ENCODE measurements around the gene OSBPL7.

Gene OSBPL7

GRCh38 chr17:47808036-47808829, 13.4 kb downstream of the OSBPL7 start:
- no peak for DNase-seq (ENCODE audit: low read depth in 2 of 2, low spot score in 1 of 2)

- no peak for DNase-seq (ENCODE audit: low read depth in 2 of 2, low spot score in 1 of 2)
These were observed 14.2 kb downstream of the OSBPL7 start for GRCh38 chr17:47807421-47807820.

- DNase-seq (ENCODE audit: low read depth in 2 of 2, low spot score in 1 of 2): no peak
These were observed 14.7 kb downstream of the OSBPL7 start for GRCh38 chr17:47806913-47807255.

DNA sequence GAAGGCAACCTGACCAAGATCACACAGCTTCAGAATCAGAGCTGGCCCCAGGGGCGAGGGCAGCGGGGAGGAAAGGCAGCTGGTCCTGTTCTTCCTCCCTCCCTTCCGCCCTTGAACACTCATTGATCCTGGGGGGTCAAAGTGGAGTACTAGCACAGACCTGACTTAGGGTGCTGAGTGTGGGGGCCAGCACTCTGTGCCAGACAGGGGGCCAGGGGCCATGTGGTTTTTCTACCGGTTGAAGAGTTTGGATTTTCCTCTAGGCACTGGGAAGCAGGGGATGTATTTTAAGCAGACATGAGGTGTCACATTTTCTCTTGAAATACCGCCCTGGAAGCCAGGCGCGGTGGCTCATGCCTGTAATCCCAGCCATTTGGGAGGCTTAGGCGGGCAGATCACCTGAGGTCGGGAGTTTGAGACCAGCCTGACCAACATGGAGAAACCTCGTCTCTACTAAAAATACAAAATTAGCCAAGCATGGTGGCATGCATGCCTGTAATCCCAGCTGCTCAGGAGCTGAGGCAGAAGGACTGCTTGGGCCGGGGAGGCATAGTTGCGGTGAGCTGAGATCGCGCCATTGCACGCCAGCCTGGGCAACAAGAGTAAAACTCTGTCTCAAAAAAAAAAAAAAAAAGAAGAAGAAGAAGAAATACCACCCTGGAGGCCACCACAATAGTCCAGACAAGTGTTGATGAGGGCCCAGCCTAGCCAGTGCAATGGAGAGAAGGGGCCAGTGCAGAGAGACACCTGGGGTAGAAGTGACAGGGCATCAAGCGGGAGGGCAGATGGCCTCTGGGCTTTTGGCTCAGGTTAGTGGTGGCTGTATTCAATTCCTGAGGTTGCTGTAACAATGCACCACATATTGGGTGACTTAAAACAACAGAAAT, 15.3 kb downstream of the OSBPL7 start:
- no peak for DNase-seq (ENCODE audit: low read depth in 2 of 2, low spot score in 1 of 2)

DNA sequence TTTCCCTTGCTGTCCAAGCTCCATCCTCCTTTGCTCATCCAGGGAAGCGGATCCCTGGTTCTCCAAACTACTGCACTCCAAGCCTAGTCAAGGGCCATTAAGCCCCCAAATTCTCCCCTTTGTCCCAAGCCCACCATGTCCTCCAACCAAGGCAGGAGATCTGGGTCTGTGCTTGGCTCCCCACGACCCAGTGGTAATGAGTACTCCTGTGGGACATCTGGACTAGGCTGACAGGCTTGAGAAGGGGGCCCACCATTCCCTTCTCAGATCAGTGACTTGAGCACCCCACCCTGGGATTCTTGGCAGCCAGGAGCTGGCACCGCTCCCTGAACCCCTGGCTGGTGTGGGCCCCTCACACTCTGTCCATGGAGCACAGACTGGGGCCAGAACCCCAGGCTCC, 17.1 kb downstream of the OSBPL7 start:
- no peak for DNase-seq (ENCODE audit: low read depth in 2 of 2, low spot score in 1 of 2)

DNA sequence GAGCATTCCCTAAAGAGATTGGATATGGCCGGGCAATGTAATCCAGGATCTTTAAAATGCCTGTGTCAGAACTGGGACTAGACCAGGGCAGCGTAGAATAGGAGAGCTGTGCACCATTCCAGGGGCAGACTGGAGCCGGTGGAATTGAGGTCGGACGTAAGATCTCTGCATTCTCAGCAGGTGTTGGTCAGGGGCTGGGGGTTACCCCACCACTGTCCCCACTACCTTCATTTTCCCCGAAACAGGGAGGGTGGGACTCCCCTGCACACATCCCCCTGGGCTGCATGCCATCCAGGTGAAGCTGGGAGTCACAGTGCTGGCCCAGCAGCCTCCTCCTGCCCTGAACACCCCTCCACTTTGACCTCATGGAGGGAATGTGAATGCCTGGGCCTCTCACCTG, 17.8 kb downstream of the OSBPL7 start:
- DNase-seq (ENCODE audit: low read depth in 2 of 2, low spot score in 1 of 2): no peak

GRCh38 chr17:47803201-47803600, 18.4 kb downstream of the OSBPL7 start:
- no peak for DNase-seq (ENCODE audit: low read depth in 2 of 2, low spot score in 1 of 2)

GRCh38 chr17:47802341-47803022, 19.1 kb downstream of the OSBPL7 start:
- peak in 1 of 2 donors; percentile 29 for DNase-seq (ENCODE audit: low read depth in 2 of 2, low spot score in 1 of 2)

- DNase-seq (ENCODE audit: low read depth in 2 of 2, low spot score in 1 of 2): no peak
These were observed 19.7 kb downstream of the OSBPL7 start for GRCh38 chr17:47801906-47802305.

GRCh38 chr17:47801176-47801765, 20.3 kb downstream of the OSBPL7 start:
- no peak for DNase-seq (ENCODE audit: low read depth in 2 of 2, low spot score in 1 of 2)

- DNase-seq (ENCODE audit: low read depth in 2 of 2, low spot score in 1 of 2): no peak
These were observed 20.9 kb downstream of the OSBPL7 start for GRCh38 chr17:47800686-47801085.

DNA sequence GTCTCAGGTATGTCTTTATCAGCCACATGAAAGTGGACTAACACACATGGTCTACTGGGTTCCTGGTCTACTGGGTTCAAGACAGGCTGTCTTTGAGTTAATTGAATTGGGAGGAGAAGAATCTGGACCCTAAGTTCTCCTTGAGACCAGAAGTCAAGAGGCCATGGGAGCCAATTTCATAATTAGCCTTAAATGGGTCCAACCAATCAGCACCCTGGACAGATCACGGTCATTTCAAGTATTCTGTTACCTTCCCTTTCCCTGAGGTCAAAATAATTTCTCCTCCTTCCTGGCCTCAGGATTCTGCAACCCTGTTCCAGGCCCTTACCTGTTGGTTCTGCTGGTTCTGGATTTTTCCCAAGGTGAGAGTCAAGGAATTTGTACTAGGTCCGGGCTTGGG, 23.8 kb downstream of the OSBPL7 start:
- DNase-seq (ENCODE audit: low read depth in 2 of 2, low spot score in 1 of 2): no peak

GRCh38 chr17:47792979-47793378, 28.6 kb downstream of the OSBPL7 start:
- no peak for DNase-seq (ENCODE audit: low read depth in 2 of 2, low spot score in 1 of 2)

DNA sequence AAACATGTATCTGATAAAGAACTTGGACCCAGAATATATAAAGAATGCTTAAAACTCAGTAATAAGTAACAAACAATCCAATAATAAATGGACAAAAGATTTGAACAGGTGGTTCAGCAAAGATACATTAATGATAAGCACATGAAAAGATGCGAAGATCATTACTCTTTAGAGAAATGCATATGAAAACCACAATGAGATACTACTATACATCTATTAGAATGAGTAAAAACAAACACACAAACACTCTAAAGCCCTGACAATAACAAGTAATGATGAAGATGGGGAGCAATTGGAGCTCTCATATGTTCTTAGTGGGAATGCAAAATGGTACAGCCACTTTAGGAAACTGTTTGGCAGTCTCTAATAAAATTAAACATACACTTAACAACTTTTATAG, 29.1 kb downstream of the OSBPL7 start:
- no peak for DNase-seq (ENCODE audit: low read depth in 2 of 2, low spot score in 1 of 2)

DNA sequence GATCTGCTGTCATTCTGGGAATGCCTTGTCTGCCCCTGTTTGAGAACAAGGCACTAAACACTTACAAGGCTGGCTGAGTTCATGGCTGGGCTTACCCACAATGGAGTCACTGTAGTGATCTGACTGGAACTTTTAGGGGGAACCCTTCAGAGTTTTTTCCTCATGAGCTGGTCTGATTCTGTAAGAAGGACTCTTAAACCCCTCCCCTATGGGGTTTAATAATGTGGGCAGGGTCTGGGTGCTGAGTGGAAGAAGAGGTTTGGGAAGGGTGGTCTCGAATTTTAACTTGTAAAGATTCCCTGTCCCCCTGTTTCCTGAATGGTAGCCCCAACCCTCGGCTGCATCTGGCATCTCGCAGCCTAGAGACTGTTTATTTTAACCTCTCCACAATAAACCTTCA, 30.6 kb downstream of the OSBPL7 start:
- DNase-seq (ENCODE audit: low read depth in 2 of 2, low spot score in 1 of 2): no peak

GRCh38 chr17:47789611-47790561, 31.7 kb downstream of the OSBPL7 start:
- no peak for DNase-seq (ENCODE audit: low read depth in 2 of 2, low spot score in 1 of 2)

DNA sequence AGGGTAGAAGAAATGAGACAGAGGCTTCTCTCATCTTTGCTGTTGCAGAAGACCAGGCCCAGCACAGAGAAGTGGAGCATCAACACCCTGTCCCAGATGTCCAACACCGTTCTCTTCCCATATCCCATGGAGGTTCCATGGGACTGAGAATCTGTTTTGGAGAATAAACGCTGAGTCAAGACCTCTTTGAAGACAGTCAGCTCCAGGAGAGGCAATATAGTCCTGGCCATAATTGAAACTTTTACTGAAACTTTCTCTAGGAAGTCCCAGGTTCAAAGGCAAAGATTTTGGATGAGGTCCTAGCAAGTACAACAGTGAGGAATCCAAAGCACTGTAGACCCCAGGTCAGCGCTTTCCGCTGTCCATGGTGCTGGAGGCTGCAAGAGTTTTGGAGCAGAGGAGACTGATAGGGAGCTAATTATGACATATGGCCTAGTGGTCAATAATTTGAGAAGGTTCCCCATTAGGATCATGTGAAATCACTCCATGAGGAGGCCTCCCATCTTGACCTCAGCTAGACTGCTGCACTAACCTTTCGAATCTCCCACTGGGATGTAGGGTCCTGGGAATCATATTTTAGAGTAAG, 36.0 kb downstream of the OSBPL7 start:
- DNase-seq (ENCODE audit: low read depth in 2 of 2, low spot score in 1 of 2): no peak

DNA sequence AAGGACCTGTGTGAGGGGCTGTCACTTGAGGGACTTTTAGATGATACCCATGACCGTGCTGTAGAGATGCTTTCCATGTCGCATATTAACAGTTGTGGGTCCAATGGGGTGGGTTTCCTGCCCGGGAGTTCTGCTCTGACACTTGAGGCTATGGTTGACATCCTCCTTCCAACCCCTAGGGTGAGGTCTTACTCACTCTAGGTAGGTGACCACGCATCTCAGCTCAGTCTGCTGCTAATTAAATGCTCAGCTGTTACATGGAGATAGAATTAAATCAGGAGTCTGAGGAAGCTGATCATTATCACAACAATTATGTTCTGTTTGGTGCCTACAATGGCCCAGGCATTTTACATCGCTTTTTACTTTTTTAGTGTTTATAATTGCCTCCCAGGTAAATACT, 40.2 kb downstream of the OSBPL7 start:
- no peak for DNase-seq (ENCODE audit: low read depth in 2 of 2, low spot score in 1 of 2)

- no peak for DNase-seq (ENCODE audit: low read depth in 2 of 2, low spot score in 1 of 2)
These were observed 43.4 kb downstream of the OSBPL7 start for GRCh38 chr17:47778184-47778635.

Measured in stimulated activated CD8-positive, alpha-beta memory T cell treated with anti-CD3 and anti-CD28 coated beads, Interleukin-4, amount 100 ng/mL, for 1 hour (primary cell).